Right atrium auricular region (tissue), 2 donors: Measurements from ENCODE around the gene ZG16B. TPM values are rescaled to one million over a fixed set of nuclear protein-coding genes. Genes with fewer than 3 reads are reported as not detected.

ENCODE experiments used
- DNase-seq: peaks from one replicate; pipeline ENCODE4 v3.0.0-alpha.2; 2019; ENCODE audit warnings: low spot score
- H3K27ac ChIP-seq, 2 donors: fragments of 200-600 bp; sonication (generic); 1 replicate in 1 of 2; 2 replicates in 1 of 2; pipeline ENCODE4 v1.5.1; 2016 to 2019
- H3K27me3 ChIP-seq, 2 donors: fragments of 200-600 bp; sonication (generic); one replicate each; pipeline versions ENCODE4 v1.5.1 to v1.6.0; 2017 to 2019
- H3K36me3 ChIP-seq: fragments of 200-600 bp; sonication (generic); one replicate; pipeline ENCODE4 v1.5.1; 2016
- H3K4me1 ChIP-seq, 2 donors: fragments of 200-600 bp; sonication (generic); one replicate each; pipeline versions ENCODE4 v1.5.1 to v1.6.0; 2017 to 2019
- H3K4me3 ChIP-seq, 2 donors: fragments of 200-600 bp; sonication (generic); 1 replicate in 1 of 2; 2 replicates in 1 of 2; pipeline ENCODE4 v1.5.1; 2017 to 2019; ENCODE audit warnings: mild to moderate bottlenecking in 1 of 2, moderate library complexity in 1 of 2
- H3K9me3 ChIP-seq, 2 donors: fragments of 200-600 bp; sonication (generic); one replicate each; pipeline ENCODE4 v1.5.1; 2019
- CTCF ChIP-seq, 2 donors: fragments of 200-600 bp; sonication (generic); IDR thresholded peaks; one replicate each; pipeline ENCODE4 v1.5.1; 2019; ENCODE audit warnings: antibody characterized with exemption in 2 of 2
- total RNA-seq, 2 donors: library from RNA; depleted of rRNA; stranded (reverse); fragments of >200 nt; gene quantifications; one replicate each; pipeline ENCODE4 v1.1.0, GENCODE V29; 2016

Gene ZG16B
- total RNA-seq, 2 donors from 2014 or later, result 0.79 TPM; not detected in 1

- no peak for TF ChIP-seq CTCF (IDR thresholded peaks at IDR 0.05)
- Histone ChIP-seq H3K4me3 (no peak overlapping the region), H3K36me3 (no peaks in the 10 kb centered on the region), H3K9me3 (peaks cover 0 to 16% of the 10 kb centered on the region in 2 donors), H3K27ac (no peak overlapping the region), H3K4me1 (no peaks in the 10 kb centered on the region), H3K27me3 (no peaks in the 10 kb centered on the region)
- DNase-seq, result no peak
Measured at GRCh38 chr16:2799205-2799858, 30.8 kb upstream of the ZG16B start.

- no peak for DNase-seq
- H3K27ac ChIP-seq, result no peak overlapping the region
- H3K36me3 ChIP-seq, result no peaks in the 10 kb centered on the region
- peaks cover 0 to 18% of the 10 kb centered on the region in 2 donors for H3K9me3 ChIP-seq
- no peak for TF ChIP-seq CTCF (IDR thresholded peaks at IDR 0.05)
- H3K4me1 ChIP-seq, result no peaks in the 10 kb centered on the region
- no peaks in the 10 kb centered on the region for H3K27me3 ChIP-seq
- no peak overlapping the region for H3K4me3 ChIP-seq
Measured at GRCh38 chr16:2799859-2800226, 30.3 kb upstream of the ZG16B start.

GRCh38 chr16:2803545-2804195 lies 26.4 kb upstream of the ZG16B start:
- H3K4me3 ChIP-seq, result no peak overlapping the region
- H3K9me3 ChIP-seq, result peaks cover 0 to 18% of the 10 kb centered on the region in 2 donors
- no peaks in the 10 kb centered on the region for H3K36me3 ChIP-seq
- H3K4me1 ChIP-seq, result no peaks in the 10 kb centered on the region
- no peak for DNase-seq
- no peak for TF ChIP-seq CTCF (IDR thresholded peaks at IDR 0.05)
- no peak overlapping the region for H3K27ac ChIP-seq
- H3K27me3 ChIP-seq, result no peaks in the 10 kb centered on the region

DNA sequence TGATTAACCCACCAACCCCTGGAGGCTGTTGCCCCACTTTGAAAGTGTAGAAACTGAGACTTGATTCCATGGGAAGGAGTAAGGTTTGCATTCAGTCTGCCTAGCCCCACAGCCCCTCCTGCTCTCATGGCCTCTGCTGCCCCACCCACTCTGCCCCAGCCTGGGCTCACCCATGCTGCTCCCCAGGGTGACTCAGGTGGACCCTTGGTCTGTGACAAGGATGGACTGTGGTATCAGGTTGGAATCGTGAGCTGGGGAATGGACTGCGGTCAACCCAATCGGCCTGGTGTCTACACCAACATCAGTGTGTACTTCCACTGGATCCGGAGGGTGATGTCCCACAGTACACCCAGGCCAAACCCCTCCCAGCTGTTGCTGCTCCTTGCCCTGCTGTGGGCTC lies 25.4 kb upstream of the ZG16B start:
- Histone ChIP-seq H3K27ac (no peak overlapping the region), H3K27me3 (no peaks in the 10 kb centered on the region), H3K9me3 (peaks cover 0 to 18% of the 10 kb centered on the region in 2 donors), H3K4me1 (no peaks in the 10 kb centered on the region), H3K4me3 (no peak overlapping the region), H3K36me3 (no peaks in the 10 kb centered on the region)
- no peak for TF ChIP-seq CTCF (IDR thresholded peaks at IDR 0.05)
- DNase-seq, result no peak

- H3K9me3 ChIP-seq, result peaks cover 0 to 18% of the 10 kb centered on the region in 2 donors
- no peak overlapping the region for H3K27ac ChIP-seq
- H3K36me3 ChIP-seq, result no peaks in the 10 kb centered on the region
- no peaks in the 10 kb centered on the region for H3K4me1 ChIP-seq
- H3K27me3 ChIP-seq, result no peaks in the 10 kb centered on the region
- no peak overlapping the region for H3K4me3 ChIP-seq
- no peak for TF ChIP-seq CTCF (IDR thresholded peaks at IDR 0.05)
- no peak for DNase-seq
Measured at GRCh38 chr16:2806286-2806685, 23.8 kb upstream of the ZG16B start.
